ENCODE data around the gene PREB. TPM values are rescaled to one million over a fixed set of nuclear protein-coding genes. Genes with fewer than 3 reads are reported as not detected.

Gene PREB
- total RNA-seq, 1 donor from 2014 or later, result 56.3 TPM

GRCh38 chr2:27085673-27086089, 48.8 kb downstream of the PREB start:
- H3K27me3 Mint-ChIP-seq (ENCODE audit: low read depth), result peaks cover 13% of the 10 kb centered on the region
- H3K4me1 Mint-ChIP-seq, result peaks cover 30% of the 10 kb centered on the region
- TF ChIP-seq CTCF (conservative IDR thresholded peaks at IDR 0.05), result no peak
- no peaks in the 10 kb centered on the region for H3K9me3 Mint-ChIP-seq
- no peak overlapping the region for H3K27ac Mint-ChIP-seq (ENCODE audit: unreplicated experiment)
- no peaks in the 10 kb centered on the region for H3K36me3 Mint-ChIP-seq (ENCODE audit: low read depth)
- H3K4me3 Mint-ChIP-seq, result peak overlapping the region; percentile 61
- peak; percentile 43 for DNase-seq (ENCODE audit: low read depth, low spot score)

- peaks cover 33% of the 10 kb centered on the region for H3K4me1 Mint-ChIP-seq
- H3K27ac Mint-ChIP-seq (ENCODE audit: unreplicated experiment), result no peak overlapping the region
- H3K9me3 Mint-ChIP-seq, result no peaks in the 10 kb centered on the region
- peaks cover 13% of the 10 kb centered on the region for H3K27me3 Mint-ChIP-seq (ENCODE audit: low read depth)
- peak overlapping the region; percentile 61 for H3K4me3 Mint-ChIP-seq
- no peak for TF ChIP-seq CTCF (conservative IDR thresholded peaks at IDR 0.05)
- no peaks in the 10 kb centered on the region for H3K36me3 Mint-ChIP-seq (ENCODE audit: low read depth)
- DNase-seq (ENCODE audit: low read depth, low spot score), result no peak
Observed at GRCh38 chr2:27085062-27085672, 49.3 kb downstream of the PREB start.

- no peak for DNase-seq (ENCODE audit: low read depth, low spot score)
- TF ChIP-seq CTCF (conservative IDR thresholded peaks at IDR 0.05), result no peak
- Mint-ChIP-seq H3K4me3 (peak overlapping the region; percentile 61), H3K27ac (ENCODE audit: unreplicated experiment) (no peak overlapping the region), H3K4me1 (peaks cover 40% of the 10 kb centered on the region), H3K9me3 (no peaks in the 10 kb centered on the region), H3K27me3 (ENCODE audit: low read depth) (peaks cover 13% of the 10 kb centered on the region), H3K36me3 (ENCODE audit: low read depth) (no peaks in the 10 kb centered on the region)
Observed at GRCh38 chr2:27084297-27085061, 50.0 kb downstream of the PREB start.

GRCh38 chr2:27083410-27084296, 50.8 kb downstream of the PREB start:
- no peak for TF ChIP-seq CTCF (conservative IDR thresholded peaks at IDR 0.05)
- Mint-ChIP-seq H3K4me1 (peaks cover 44% of the 10 kb centered on the region), H3K27me3 (ENCODE audit: low read depth) (peaks cover 13% of the 10 kb centered on the region), H3K27ac (ENCODE audit: unreplicated experiment) (no peak overlapping the region), H3K4me3 (peak overlapping the region; percentile 27), H3K36me3 (ENCODE audit: low read depth) (no peaks in the 10 kb centered on the region), H3K9me3 (no peaks in the 10 kb centered on the region)
- DNase-seq (ENCODE audit: low read depth, low spot score), result no peak

- Mint-ChIP-seq H3K36me3 (ENCODE audit: low read depth) (no peaks in the 10 kb centered on the region), H3K27ac (ENCODE audit: unreplicated experiment) (no peak overlapping the region), H3K9me3 (no peaks in the 10 kb centered on the region), H3K27me3 (ENCODE audit: low read depth) (peaks cover 13% of the 10 kb centered on the region), H3K4me3 (no peak overlapping the region), H3K4me1 (peaks cover 52% of the 10 kb centered on the region)
- TF ChIP-seq CTCF (conservative IDR thresholded peaks at IDR 0.05), result no peak
- DNase-seq (ENCODE audit: low read depth, low spot score), result no peak
Observed at GRCh38 chr2:27082773-27083409, 51.5 kb downstream of the PREB start.

All from neural crest cell (in vitro differentiated cells).